ENCODE results near the gene C17orf107.

C17orf107 gene

GRCh38 chr17:4896332-4897197 lies 2.8 kb upstream of the C17orf107 start:
- TF ChIP-seq CTCF (conservative IDR thresholded peaks at IDR 0.05; ENCODE audit: low read depth, low read length), result no peak
- no peak overlapping the region for H3K4me3 ChIP-seq (ENCODE audit: low read length)
- DNase-seq (ENCODE audit: low read depth), result no peak

- no peak overlapping the region for H3K4me3 ChIP-seq (ENCODE audit: low read length)
- TF ChIP-seq CTCF (conservative IDR thresholded peaks at IDR 0.05; ENCODE audit: low read depth, low read length), result no peak
- DNase-seq (ENCODE audit: low read depth), result no peak
Observed at GRCh38 chr17:4897198-4897687, 2.1 kb upstream of the C17orf107 start.

- no peak overlapping the region for H3K4me3 ChIP-seq (ENCODE audit: low read length)
Observed at GRCh38 chr17:4897785-4898184, 1.6 kb upstream of the C17orf107 start.

GRCh38 chr17:4898351-4898750 lies 985 bp upstream of the C17orf107 start:
- no peak for DNase-seq (ENCODE audit: low read depth)
- no peak for TF ChIP-seq CTCF (conservative IDR thresholded peaks at IDR 0.05; ENCODE audit: low read depth, low read length)
- no peak overlapping the region for H3K4me3 ChIP-seq (ENCODE audit: low read length)

More at GRCh38 chr17:4897785-4898184, 1.6 kb upstream of the C17orf107 start:
- DNase-seq (ENCODE audit: low read depth), result no peak
- no peak for TF ChIP-seq CTCF (conservative IDR thresholded peaks at IDR 0.05; ENCODE audit: low read depth, low read length)

GRCh38 chr17:4898927-4899326 lies 409 bp upstream of the C17orf107 start:
- peak overlapping the region; percentile 20 for H3K4me3 ChIP-seq (ENCODE audit: low read length)
- DNase-seq (ENCODE audit: low read depth), result no peak
- no peak for TF ChIP-seq CTCF (conservative IDR thresholded peaks at IDR 0.05; ENCODE audit: low read depth, low read length)

GRCh38 chr17:4900231-4901107 lies 1.1 kb downstream of the C17orf107 start:
- TF ChIP-seq CTCF (conservative IDR thresholded peaks at IDR 0.05; ENCODE audit: low read depth, low read length), result no peak
- no peak for DNase-seq (ENCODE audit: low read depth)
- H3K4me3 ChIP-seq (ENCODE audit: low read length), result peak overlapping the region; percentile 12
